IPS DF 6.9 (cell line): ENCODE measurements around the gene HLA-DPA1.
"Not testable (repeated sequence)": the region's sequence is repeated elsewhere in the genome, so short reads cannot be mapped to it uniquely, and the experiment has no call there.

Experiments used
- DNase-seq: peaks from one replicate; pipeline ENCODE4 v3.0.0-alpha.2; 2013; ENCODE audit warnings: low read depth, low spot score
- H3K27ac ChIP-seq: one replicate; pipeline ENCODE4 v1.5.1; 2013; ENCODE audit warnings: low read length, control low read depth
- H3K27me3 ChIP-seq: 2 replicates; pipeline ENCODE4 v1.6.1; 2013; ENCODE audit warnings: mild to moderate bottlenecking, low read length; ENCODE audit not compliant: control insufficient read depth, insufficient read depth
- H3K36me3 ChIP-seq: 2 replicates; pipeline ENCODE4 v1.6.1; 2013; ENCODE audit warnings: low read length; ENCODE audit not compliant: control insufficient read depth, insufficient read depth
- H3K4me1 ChIP-seq: 2 replicates; pipeline ENCODE4 v1.6.1; 2013; ENCODE audit warnings: low read length; ENCODE audit not compliant: control insufficient read depth, insufficient read depth
- H3K4me3 ChIP-seq: 2 replicates; pipeline ENCODE4 v1.5.1; 2013; ENCODE audit warnings: mild to moderate bottlenecking, low read length
- H3K9me3 ChIP-seq: 2 replicates; pipeline ENCODE4 v1.6.1; 2013; ENCODE audit warnings: low read length, inconsistent platforms; ENCODE audit not compliant: control insufficient read depth, insufficient read depth
- WGBS: extraction: QIAGEN DNeasy Blood & Tissue Kit; methylation state at CpG from one replicate; pipeline ENCODE4 v1.1.7; 2013; ENCODE audit warnings: mixed read lengths, missing lambda C conversion rate; ENCODE audit not compliant: insufficient read length, insufficient coverage; 5-methylcytosine and 5-hydroxymethylcytosine counted together

Gene HLA-DPA1

DNA sequence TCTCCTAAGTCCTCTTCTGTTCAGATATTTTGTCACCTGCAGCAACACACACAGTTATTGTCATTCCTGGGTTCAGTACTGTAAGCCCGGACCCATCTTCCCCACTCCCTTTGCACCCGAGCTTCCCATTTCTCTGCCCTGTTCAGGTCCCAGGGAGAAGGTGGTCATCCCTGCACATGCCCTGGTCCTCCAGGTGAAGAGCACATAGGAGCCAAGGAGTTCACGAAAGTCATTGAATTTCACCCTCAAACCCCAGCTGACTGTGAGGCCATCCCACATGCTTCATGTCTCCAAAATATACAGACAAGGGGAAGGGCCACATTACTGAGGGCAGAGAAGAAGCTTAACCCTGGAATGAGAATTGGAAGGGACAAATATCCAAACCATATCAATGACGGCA, 8.1 kb downstream of the HLA-DPA1 start:
- WGBS: no CpG with 5 or more reads among the region's 4 CpGs
- no peaks in the 10 kb centered on the region for H3K27me3 ChIP-seq
- no peak overlapping the region for H3K27ac ChIP-seq
- no peak for DNase-seq
- no peaks in the 10 kb centered on the region for H3K9me3 ChIP-seq
- no peaks in the 10 kb centered on the region for H3K4me1 ChIP-seq
- no peak overlapping the region for H3K4me3 ChIP-seq
- H3K36me3 ChIP-seq: no peaks in the 10 kb centered on the region

DNA sequence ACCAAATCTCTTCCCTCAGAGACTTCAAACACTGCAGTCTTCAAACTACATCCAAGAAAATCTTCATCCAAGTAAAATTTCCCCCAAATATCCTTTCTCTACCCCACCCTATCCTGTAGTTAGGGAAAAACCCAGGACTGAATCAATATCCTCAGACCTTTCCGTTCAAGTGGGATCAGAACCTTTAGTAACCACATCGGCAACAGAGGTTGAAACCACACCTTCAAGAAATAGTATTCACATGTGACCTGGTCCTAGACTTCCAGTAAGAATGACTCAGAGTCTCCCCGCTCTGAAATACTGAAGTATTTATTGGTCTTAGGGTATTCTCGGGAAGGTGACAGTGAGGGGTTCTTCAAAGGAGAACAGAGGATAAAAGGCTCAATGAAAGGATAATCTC, 8.7 kb downstream of the HLA-DPA1 start:
- DNase-seq: no peak
- H3K36me3 ChIP-seq: no peaks in the 10 kb centered on the region
- H3K27me3 ChIP-seq: no peaks in the 10 kb centered on the region
- H3K4me3 ChIP-seq: no peak overlapping the region
- WGBS: no CpG with 5 or more reads among the region's 4 CpGs
- H3K9me3 ChIP-seq: no peaks in the 10 kb centered on the region
- no peak overlapping the region for H3K27ac ChIP-seq
- H3K4me1 ChIP-seq: no peaks in the 10 kb centered on the region

DNA sequence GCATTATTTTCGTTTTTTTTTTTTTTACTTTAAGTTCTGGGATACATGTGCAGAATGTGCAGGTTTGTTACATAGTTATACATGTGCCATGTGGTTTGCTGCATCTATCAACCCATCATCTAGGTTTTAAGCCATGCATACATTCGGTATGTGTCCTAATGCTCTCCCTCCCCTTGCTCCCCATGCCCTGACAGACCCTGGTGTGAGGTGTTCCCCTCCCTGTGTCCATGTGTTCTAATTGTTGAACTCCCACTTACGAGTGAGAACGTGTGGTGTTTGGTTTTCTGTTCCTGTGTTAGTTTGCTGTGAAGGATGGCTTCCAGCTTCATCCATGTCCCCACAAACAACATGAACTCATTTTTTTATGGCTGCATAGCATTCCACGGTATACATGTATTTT, 10.0 kb downstream of the HLA-DPA1 start:
- H3K27ac ChIP-seq, H3K36me3 ChIP-seq, H3K9me3 ChIP-seq, H3K27me3 ChIP-seq, H3K4me1 ChIP-seq, DNase-seq, H3K4me3 ChIP-seq: not testable (repeated sequence)
- WGBS: no CpG with 5 or more reads among the region's 5 CpGs

DNA sequence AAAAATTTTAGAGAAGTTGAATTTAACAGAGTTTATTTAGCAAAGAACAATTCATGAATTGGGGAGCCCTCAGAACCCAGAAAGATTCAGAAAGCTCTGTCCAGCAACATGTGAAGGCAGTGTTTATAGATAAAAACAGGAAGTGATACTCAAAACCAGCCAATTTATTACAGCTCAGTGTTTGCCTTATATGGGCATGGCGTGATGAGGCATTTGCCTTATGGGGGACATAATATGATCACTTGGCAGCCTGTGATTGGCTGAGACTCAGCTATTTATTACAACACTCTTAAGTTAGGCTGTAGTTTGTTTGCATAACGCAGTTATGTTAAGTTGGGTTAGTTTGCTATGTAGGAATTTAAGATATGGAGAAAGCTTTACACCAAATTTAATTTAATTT, 11.5 kb downstream of the HLA-DPA1 start:
- Histone ChIP-seq H3K9me3 (no peaks in the 10 kb centered on the region), H3K36me3 (no peaks in the 10 kb centered on the region)

DNA sequence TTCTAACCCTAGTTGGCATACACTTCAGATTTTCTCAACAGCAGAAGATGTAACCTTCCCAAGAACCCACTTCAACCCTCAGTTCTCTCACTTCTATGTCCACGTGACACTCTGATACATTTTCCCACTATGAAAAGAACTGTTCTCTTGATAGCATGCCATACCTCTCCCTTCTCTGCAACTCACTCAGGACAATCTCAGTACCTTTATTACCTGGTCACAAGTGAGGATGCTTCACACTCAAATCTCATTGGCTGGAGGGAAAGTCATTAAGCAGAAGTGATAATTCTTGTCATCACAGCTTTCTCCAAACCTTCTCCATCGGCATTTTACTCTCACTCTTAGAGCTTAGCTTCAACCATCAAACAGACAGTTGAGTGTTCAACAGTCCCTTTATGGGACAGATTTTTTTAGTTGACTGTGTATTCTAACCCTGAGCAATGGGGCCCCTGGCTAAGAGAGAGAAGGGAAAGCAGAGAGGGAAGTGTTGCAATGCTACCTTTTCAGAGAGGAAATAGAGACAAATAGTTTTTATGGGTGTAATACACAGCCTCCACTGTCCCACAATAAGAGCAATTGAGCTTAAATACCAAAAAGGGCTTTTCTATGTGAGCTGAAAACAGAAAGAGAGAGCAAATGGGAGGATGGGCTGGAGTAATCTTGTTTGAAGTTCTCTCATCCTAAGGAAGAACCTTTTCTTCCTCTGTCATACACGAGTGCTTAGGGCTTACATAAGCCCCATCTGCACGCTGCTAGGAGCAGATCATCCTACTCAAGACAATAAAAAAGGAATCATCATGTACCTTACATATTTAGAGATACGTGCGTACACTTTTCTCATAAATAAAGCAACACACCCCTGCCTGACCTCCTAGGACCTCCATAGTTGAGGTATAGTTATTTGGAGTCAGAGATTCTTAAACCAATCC, 16.0 kb downstream of the HLA-DPA1 start:
- Histone ChIP-seq H3K4me1 (no peaks in the 10 kb centered on the region), H3K36me3 (no peaks in the 10 kb centered on the region), H3K4me3 (no peak overlapping the region), H3K9me3 (no peaks in the 10 kb centered on the region), H3K27ac (no peak overlapping the region), H3K27me3 (no peaks in the 10 kb centered on the region)
- no peak for DNase-seq
- no CpG with 5 or more reads among the region's 6 CpGs for WGBS

More for the DNA sequence above, 11.5 kb downstream of the HLA-DPA1 start:
- no peaks in the 10 kb centered on the region for H3K4me1 ChIP-seq
- no peak overlapping the region for H3K27ac ChIP-seq
- WGBS: no CpG with 5 or more reads among the region's 2 CpGs
- H3K4me3 ChIP-seq: no peak overlapping the region
- H3K27me3 ChIP-seq: no peaks in the 10 kb centered on the region
- DNase-seq: no peak

DNA sequence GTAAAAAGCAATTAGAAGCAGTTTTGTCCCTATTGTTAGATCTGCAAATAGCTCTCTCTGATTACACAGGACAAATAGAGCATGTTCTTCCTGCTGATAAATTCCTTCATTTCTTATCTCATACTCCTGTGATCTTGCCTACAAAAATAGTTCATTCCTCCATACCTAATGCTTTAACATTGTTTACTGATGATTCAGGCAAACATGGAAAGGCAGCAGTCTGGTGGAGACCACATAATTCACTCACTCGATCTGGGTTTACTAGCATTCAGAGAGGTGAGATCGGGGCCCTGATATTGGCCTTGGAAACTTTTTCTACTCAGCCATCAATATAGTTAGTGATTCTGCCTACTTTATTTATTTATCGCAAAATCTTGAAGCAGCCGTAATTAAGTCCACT, 20.2 kb downstream of the HLA-DPA1 start:
- no peaks in the 10 kb centered on the region for H3K36me3 ChIP-seq
- H3K27ac ChIP-seq: no peak overlapping the region
- H3K27me3 ChIP-seq: no peaks in the 10 kb centered on the region
- WGBS: no CpG with 5 or more reads among the region's 4 CpGs
- H3K4me3 ChIP-seq: no peak overlapping the region
- DNase-seq: no peak
- peaks cover 3% of the 10 kb centered on the region; the same call in 1 of the 2 replicates for H3K4me1 ChIP-seq
- H3K9me3 ChIP-seq: no peaks in the 10 kb centered on the region

DNA sequence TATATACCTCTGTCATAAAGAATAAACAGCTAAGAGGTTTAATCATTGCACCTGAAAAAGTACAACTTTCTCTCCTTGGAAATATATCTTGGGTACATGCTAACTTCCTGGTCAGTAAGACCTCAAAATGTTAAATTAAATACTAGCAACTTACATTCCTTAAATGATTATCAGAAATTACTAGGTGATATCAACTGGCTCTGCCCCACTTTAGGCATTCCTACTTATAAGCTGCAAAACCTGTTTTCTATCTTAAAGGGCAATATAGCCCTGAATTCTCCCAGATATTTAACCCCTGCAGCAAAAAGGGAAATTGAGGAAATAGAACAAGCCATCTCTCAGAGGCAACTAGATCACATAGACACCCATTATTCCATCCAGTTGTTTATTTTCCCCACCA, 20.8 kb downstream of the HLA-DPA1 start:
- Histone ChIP-seq H3K27ac (no peak overlapping the region), H3K36me3 (no peaks in the 10 kb centered on the region), H3K9me3 (no peaks in the 10 kb centered on the region), H3K4me3 (no peak overlapping the region), H3K27me3 (no peaks in the 10 kb centered on the region), H3K4me1 (peaks cover 3% of the 10 kb centered on the region; the same call in 1 of the 2 replicates)
- no peak for DNase-seq

DNA sequence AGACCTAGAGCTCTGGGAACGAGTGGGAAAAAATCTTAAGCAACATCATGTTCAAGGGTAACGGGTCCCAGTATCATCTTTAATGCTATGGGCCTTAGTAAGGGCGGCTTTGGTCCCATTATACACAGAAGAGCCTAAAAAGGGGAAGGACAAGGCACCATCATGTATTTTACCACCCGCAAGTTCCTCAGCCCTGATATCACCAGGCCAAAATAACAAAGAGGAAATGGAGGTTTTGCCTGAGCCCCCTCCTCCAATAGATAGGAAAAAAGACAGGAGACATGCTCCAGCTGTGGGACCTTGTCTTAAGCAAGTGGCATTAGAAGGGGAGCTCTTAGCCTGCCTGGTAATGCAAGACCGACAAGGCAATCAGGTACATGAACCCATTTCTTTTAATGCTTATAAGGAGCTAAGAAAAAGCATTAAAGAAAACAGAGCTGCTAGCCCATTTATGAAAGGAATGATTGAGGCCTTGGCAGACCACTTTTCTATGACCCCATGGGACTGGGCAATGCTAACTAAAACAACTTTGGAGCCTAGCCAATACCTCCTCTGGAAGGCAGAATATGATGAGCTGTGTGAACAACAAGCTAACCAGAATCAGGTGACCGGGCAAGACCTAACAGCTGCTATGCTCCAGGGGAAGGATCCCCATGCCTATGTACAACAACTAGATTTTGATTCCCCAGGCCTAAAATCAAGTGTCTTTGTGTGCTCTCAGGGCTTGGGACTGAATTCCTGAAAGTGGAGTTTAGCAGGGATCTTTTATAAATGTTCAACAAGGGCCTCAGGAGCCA, 23.2 kb downstream of the HLA-DPA1 start:
- H3K9me3 ChIP-seq: no peaks in the 10 kb centered on the region
- H3K27me3 ChIP-seq: no peaks in the 10 kb centered on the region
- no peak overlapping the region for H3K27ac ChIP-seq
- H3K4me3 ChIP-seq: no peak overlapping the region
- DNase-seq: no peak
- WGBS: no CpG with 5 or more reads among the region's 6 CpGs
- H3K36me3 ChIP-seq: no peaks in the 10 kb centered on the region
- peaks cover 3% of the 10 kb centered on the region; the same call in 1 of the 2 replicates for H3K4me1 ChIP-seq

DNA sequence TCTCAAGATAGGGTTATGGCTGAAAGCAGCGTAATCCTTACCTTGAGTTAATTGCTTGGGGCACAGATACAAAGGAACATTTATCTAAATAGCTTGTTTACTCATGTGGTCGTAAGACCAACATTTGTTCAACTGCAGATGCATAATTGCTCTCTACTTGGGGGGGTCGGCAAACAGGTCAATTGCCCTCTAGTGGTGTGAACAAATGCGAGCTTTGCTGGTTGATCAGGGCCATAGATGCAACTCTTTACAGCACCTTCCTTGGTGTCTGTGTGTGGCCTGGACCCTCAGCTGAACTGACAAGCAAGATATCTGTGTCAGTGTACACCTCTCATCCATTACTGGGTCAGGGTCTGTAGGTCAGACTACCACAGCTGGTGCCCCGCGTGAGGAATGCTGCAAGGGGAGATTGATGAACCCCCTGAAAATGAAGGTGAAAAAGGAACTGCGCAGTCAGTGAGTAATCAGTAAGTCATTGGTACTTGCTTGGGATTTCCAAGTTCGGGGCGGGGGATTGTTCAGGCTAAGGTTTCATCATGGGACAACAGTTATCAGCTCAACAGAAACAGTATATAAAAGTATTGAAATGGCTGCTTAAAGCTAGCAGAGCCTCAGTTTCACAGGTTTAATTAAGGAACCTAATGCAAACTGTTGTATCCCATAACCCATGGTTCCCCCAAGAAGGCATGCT, 24.0 kb downstream of the HLA-DPA1 start:
- WGBS: no CpG with 5 or more reads among the region's 9 CpGs
- H3K36me3 ChIP-seq: no peaks in the 10 kb centered on the region
- no peak for DNase-seq

DNA sequence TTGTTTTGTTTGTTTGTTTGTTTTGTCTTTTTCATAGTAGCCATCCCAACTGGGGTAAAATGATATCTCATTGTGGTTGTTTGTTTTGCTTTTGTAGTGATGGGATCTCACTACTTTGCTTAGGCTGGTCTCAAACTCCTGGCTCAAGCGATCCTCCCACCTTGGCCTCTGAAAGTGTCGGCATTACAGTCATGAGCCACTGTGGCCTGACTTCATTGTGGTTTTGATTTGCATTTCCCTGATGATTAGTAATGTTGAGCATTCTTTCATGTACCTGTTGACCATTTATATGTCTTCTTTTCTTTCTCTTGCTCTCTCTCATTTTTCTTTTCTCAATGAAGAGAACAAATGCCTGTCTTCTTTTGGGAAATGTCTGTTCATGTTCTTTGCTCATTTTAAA, 33.3 kb downstream of the HLA-DPA1 start:
- Histone ChIP-seq H3K4me3 (no peak overlapping the region), H3K27me3 (no peaks in the 10 kb centered on the region), H3K9me3 (no peaks in the 10 kb centered on the region), H3K27ac (no peak overlapping the region), H3K4me1 (no peaks in the 10 kb centered on the region), H3K36me3 (no peaks in the 10 kb centered on the region)
- DNase-seq: no peak
- no CpG with 5 or more reads among the region's 2 CpGs for WGBS

More for the DNA sequence above, 24.0 kb downstream of the HLA-DPA1 start:
- no peak overlapping the region for H3K4me3 ChIP-seq
- H3K27me3 ChIP-seq: no peaks in the 10 kb centered on the region
- H3K9me3 ChIP-seq: no peaks in the 10 kb centered on the region
- H3K27ac ChIP-seq: no peak overlapping the region
- peaks cover 3% of the 10 kb centered on the region; the same call in 1 of the 2 replicates for H3K4me1 ChIP-seq
